Spleen (tissue), 7 donors: ENCODE measurements around the gene SDK2.

Experiments used
- CTCF ChIP-seq, 11 experiments: fragments of 200-600 bp in 7 of 11; fragments of 450-650 bp in 4 of 11; sonication (generic) in 4 of 11; IDR thresholded peaks in 8 of 11; conservative IDR thresholded peaks in 3 of 11; 1 replicate in 7 of 11; 2 replicates in 4 of 11; pipeline versions ENCODE4 v1.4.0 to v1.8.0; 2016 to 2021; ENCODE audit warnings: antibody characterized with exemption in 11 of 11, inconsistent platforms in 4 of 11, mild to moderate bottlenecking in 1 of 11
- POLR2A ChIP-seq, 3 donors: fragments of 450-650 bp; IDR thresholded peaks; one replicate each; pipeline ENCODE4 v1.5.1; 2017; ENCODE audit warnings: antibody characterized with exemption in 3 of 3, mild to moderate bottlenecking in 1 of 3
- POLR2AphosphoS5 ChIP-seq, 3 donors: sonication (generic); formaldehyde crosslinking; IDR thresholded peaks; one replicate each; pipeline ENCODE4 v1.5.1; 2017; ENCODE audit warnings: antibody characterized with exemption in 3 of 3
- donor health status: DM: no; HTN: no; CAD: no; lungs with moderate emphysema.
- donor health status: DM: no; HTN: no; CAD: no.
- donor health status: DM: no; HTN: no; CAD: no.

GRCh38 chr17:73625991-73626673 lies 18.1 kb downstream of the SDK2 start:
- TF ChIP-seq CTCF (IDR thresholded peaks at IDR 0.05 in 8 of 11, conservative IDR thresholded peaks at IDR 0.05 in 3 of 11) (no peak), POLR2AphosphoS5 (IDR thresholded peaks at IDR 0.05) (no peak), POLR2A (IDR thresholded peaks at IDR 0.05) (no peak)
